ENCODE results near the gene B3GNT9.

B3GNT9 gene

GRCh38 chr16:67116388-67117311 is 34.1 kb downstream of the B3GNT9 start:
- Histone ChIP-seq H3K4me1 (ENCODE audit: control insufficient read depth, insufficient read depth, low read length) (no peaks in the 10 kb centered on the region), H3K36me3 (ENCODE audit: control insufficient read depth, insufficient read depth, low read length, severe bottlenecking) (peaks cover 16% of the 10 kb centered on the region), H3K9ac (ENCODE audit: low read length) (no peak overlapping the region), H3K27me3 (replicated peaks; ENCODE audit: control insufficient read depth, insufficient read depth, low read length) (no peaks in the 10 kb centered on the region), H3K9me3 (ENCODE audit: control insufficient read depth, low read length) (no peaks in the 10 kb centered on the region), H3K4me3 (ENCODE audit: low read length) (no peak overlapping the region)
- DNase-seq (ENCODE audit: low read depth) = no peak

- H3K9ac ChIP-seq (ENCODE audit: low read length) = no peak overlapping the region
- H3K27me3 ChIP-seq (replicated peaks; ENCODE audit: control insufficient read depth, insufficient read depth, low read length) = no peaks in the 10 kb centered on the region
- no peaks in the 10 kb centered on the region for H3K9me3 ChIP-seq (ENCODE audit: control insufficient read depth, low read length)
- peaks cover 7% of the 10 kb centered on the region for H3K4me1 ChIP-seq (ENCODE audit: control insufficient read depth, insufficient read depth, low read length)
- peaks cover 9% of the 10 kb centered on the region for H3K36me3 ChIP-seq (ENCODE audit: control insufficient read depth, insufficient read depth, low read length, severe bottlenecking)
- DNase-seq (ENCODE audit: low read depth) = peak; percentile 62
- no peak overlapping the region for H3K4me3 ChIP-seq (ENCODE audit: low read length)
Observed at GRCh38 chr16:67115639-67116038, 35.2 kb downstream of the B3GNT9 start.

GRCh38 chr16:67114793-67115192 is 36.0 kb downstream of the B3GNT9 start:
- DNase-seq (ENCODE audit: low read depth) = no peak
- H3K9ac ChIP-seq (ENCODE audit: low read length) = no peak overlapping the region
- H3K36me3 ChIP-seq (ENCODE audit: control insufficient read depth, insufficient read depth, low read length, severe bottlenecking) = peaks cover under 1% of the 10 kb centered on the region
- H3K27me3 ChIP-seq (replicated peaks; ENCODE audit: control insufficient read depth, insufficient read depth, low read length) = no peaks in the 10 kb centered on the region
- no peaks in the 10 kb centered on the region for H3K9me3 ChIP-seq (ENCODE audit: control insufficient read depth, low read length)
- H3K4me1 ChIP-seq (ENCODE audit: control insufficient read depth, insufficient read depth, low read length) = peaks cover 12% of the 10 kb centered on the region
- H3K4me3 ChIP-seq (ENCODE audit: low read length) = no peak overlapping the region

- Histone ChIP-seq H3K27me3 (replicated peaks; ENCODE audit: control insufficient read depth, insufficient read depth, low read length) (no peaks in the 10 kb centered on the region), H3K9me3 (ENCODE audit: control insufficient read depth, low read length) (no peaks in the 10 kb centered on the region), H3K4me3 (ENCODE audit: low read length) (no peak overlapping the region), H3K4me1 (ENCODE audit: control insufficient read depth, insufficient read depth, low read length) (peaks cover 19% of the 10 kb centered on the region), H3K9ac (ENCODE audit: low read length) (no peak overlapping the region), H3K36me3 (ENCODE audit: control insufficient read depth, insufficient read depth, low read length, severe bottlenecking) (no peaks in the 10 kb centered on the region)
- DNase-seq (ENCODE audit: low read depth) = no peak
Observed at GRCh38 chr16:67112591-67113399, 38.0 kb downstream of the B3GNT9 start.

GRCh38 chr16:67111951-67112444 is 38.8 kb downstream of the B3GNT9 start:
- H3K9me3 ChIP-seq (ENCODE audit: control insufficient read depth, low read length) = no peaks in the 10 kb centered on the region
- H3K4me3 ChIP-seq (ENCODE audit: low read length) = no peak overlapping the region
- DNase-seq (ENCODE audit: low read depth) = no peak
- H3K36me3 ChIP-seq (ENCODE audit: control insufficient read depth, insufficient read depth, low read length, severe bottlenecking) = no peaks in the 10 kb centered on the region
- peaks cover 19% of the 10 kb centered on the region for H3K4me1 ChIP-seq (ENCODE audit: control insufficient read depth, insufficient read depth, low read length)
- H3K9ac ChIP-seq (ENCODE audit: low read length) = no peak overlapping the region
- H3K27me3 ChIP-seq (replicated peaks; ENCODE audit: control insufficient read depth, insufficient read depth, low read length) = no peaks in the 10 kb centered on the region

- DNase-seq (ENCODE audit: low read depth) = peak; percentile 95
- Histone ChIP-seq H3K9me3 (ENCODE audit: control insufficient read depth, low read length) (no peaks in the 10 kb centered on the region), H3K4me3 (ENCODE audit: low read length) (peak within 1 kb of the TSS; percentile 98), H3K9ac (ENCODE audit: low read length) (peak within 1 kb of the TSS; percentile 85), H3K4me1 (ENCODE audit: control insufficient read depth, insufficient read depth, low read length) (peaks cover 35% of the 10 kb centered on the region), H3K27me3 (replicated peaks; ENCODE audit: control insufficient read depth, insufficient read depth, low read length) (no peaks in the 10 kb centered on the region), H3K36me3 (ENCODE audit: control insufficient read depth, insufficient read depth, low read length, severe bottlenecking) (no peaks in the 10 kb centered on the region)
Observed at GRCh38 chr16:67109407-67110135, 41.2 kb downstream of the B3GNT9 start, which contains the start of gene PHAF1. TSS of gene PHAF1 (plus strand) at chr16:67109941. CDS start at chr16:67110176, 235 bp downstream.

GRCh38 chr16:67108931-67109406 is 41.8 kb downstream of the B3GNT9 start:
- Histone ChIP-seq H3K4me1 (ENCODE audit: control insufficient read depth, insufficient read depth, low read length) (peaks cover 35% of the 10 kb centered on the region), H3K9me3 (ENCODE audit: control insufficient read depth, low read length) (no peaks in the 10 kb centered on the region), H3K9ac (ENCODE audit: low read length) (peak overlapping the region; percentile 85), H3K36me3 (ENCODE audit: control insufficient read depth, insufficient read depth, low read length, severe bottlenecking) (no peaks in the 10 kb centered on the region), H3K27me3 (replicated peaks; ENCODE audit: control insufficient read depth, insufficient read depth, low read length) (no peaks in the 10 kb centered on the region), H3K4me3 (ENCODE audit: low read length) (peak overlapping the region; percentile 98)
- DNase-seq (ENCODE audit: low read depth) = no peak

- H3K36me3 ChIP-seq (ENCODE audit: control insufficient read depth, insufficient read depth, low read length, severe bottlenecking) = no peaks in the 10 kb centered on the region
- H3K9ac ChIP-seq (ENCODE audit: low read length) = no peak overlapping the region
- no peak for DNase-seq (ENCODE audit: low read depth)
- no peak overlapping the region for H3K4me3 ChIP-seq (ENCODE audit: low read length)
- no peaks in the 10 kb centered on the region for H3K9me3 ChIP-seq (ENCODE audit: control insufficient read depth, low read length)
- H3K27me3 ChIP-seq (replicated peaks; ENCODE audit: control insufficient read depth, insufficient read depth, low read length) = no peaks in the 10 kb centered on the region
- H3K4me1 ChIP-seq (ENCODE audit: control insufficient read depth, insufficient read depth, low read length) = peaks cover 35% of the 10 kb centered on the region
Observed at GRCh38 chr16:67108489-67108888, 42.3 kb downstream of the B3GNT9 start.

- no peaks in the 10 kb centered on the region for H3K36me3 ChIP-seq (ENCODE audit: control insufficient read depth, insufficient read depth, low read length, severe bottlenecking)
- peaks cover 36% of the 10 kb centered on the region for H3K4me1 ChIP-seq (ENCODE audit: control insufficient read depth, insufficient read depth, low read length)
- H3K27me3 ChIP-seq (replicated peaks; ENCODE audit: control insufficient read depth, insufficient read depth, low read length) = no peaks in the 10 kb centered on the region
Observed at GRCh38 chr16:67105881-67106280, 44.9 kb downstream of the B3GNT9 start.

GRCh38 chr16:67105246-67105645 is 45.6 kb downstream of the B3GNT9 start:
- no peak for DNase-seq (ENCODE audit: low read depth)
- no peaks in the 10 kb centered on the region for H3K36me3 ChIP-seq (ENCODE audit: control insufficient read depth, insufficient read depth, low read length, severe bottlenecking)
- H3K9ac ChIP-seq (ENCODE audit: low read length) = peak overlapping the region; percentile 10
- no peaks in the 10 kb centered on the region for H3K9me3 ChIP-seq (ENCODE audit: control insufficient read depth, low read length)
- H3K27me3 ChIP-seq (replicated peaks; ENCODE audit: control insufficient read depth, insufficient read depth, low read length) = no peaks in the 10 kb centered on the region
- H3K4me1 ChIP-seq (ENCODE audit: control insufficient read depth, insufficient read depth, low read length) = peaks cover 37% of the 10 kb centered on the region
- no peak overlapping the region for H3K4me3 ChIP-seq (ENCODE audit: low read length)

More at GRCh38 chr16:67105881-67106280, 44.9 kb downstream of the B3GNT9 start:
- DNase-seq (ENCODE audit: low read depth) = no peak
- no peak overlapping the region for H3K4me3 ChIP-seq (ENCODE audit: low read length)
- H3K9ac ChIP-seq (ENCODE audit: low read length) = peak overlapping the region; percentile 47
- H3K9me3 ChIP-seq (ENCODE audit: control insufficient read depth, low read length) = no peaks in the 10 kb centered on the region
